Epithelial cell of esophagus (primary cell): ENCODE data around the gene SLC38A1.

Experiments used
- DNase-seq: peaks from one replicate; pipeline ENCODE4 v3.0.0; 2010; ENCODE audit warnings: low read depth
- H3K4me3 ChIP-seq: 2 replicates; pipeline ENCODE4 v1.5.1; 2011; ENCODE audit warnings: mild to moderate bottlenecking, low read length, control low read depth
- TF ChIP-seq, protein P1 (sequence below): IDR thresholded peaks from 2 replicates; pipeline ENCODE4 v1.5.1; 2011; ENCODE audit warnings: low read depth, mild to moderate bottlenecking, low read length, control low read depth, inconsistent platforms; ENCODE audit not compliant: insufficient read depth; ENCODE audit errors: missing control alignments

Gene SLC38A1

GRCh38 chr12:46188170-46188569, 80.7 kb downstream of the SLC38A1 start:
- no peak for DNase-seq
- TF ChIP-seq, protein P1, sequence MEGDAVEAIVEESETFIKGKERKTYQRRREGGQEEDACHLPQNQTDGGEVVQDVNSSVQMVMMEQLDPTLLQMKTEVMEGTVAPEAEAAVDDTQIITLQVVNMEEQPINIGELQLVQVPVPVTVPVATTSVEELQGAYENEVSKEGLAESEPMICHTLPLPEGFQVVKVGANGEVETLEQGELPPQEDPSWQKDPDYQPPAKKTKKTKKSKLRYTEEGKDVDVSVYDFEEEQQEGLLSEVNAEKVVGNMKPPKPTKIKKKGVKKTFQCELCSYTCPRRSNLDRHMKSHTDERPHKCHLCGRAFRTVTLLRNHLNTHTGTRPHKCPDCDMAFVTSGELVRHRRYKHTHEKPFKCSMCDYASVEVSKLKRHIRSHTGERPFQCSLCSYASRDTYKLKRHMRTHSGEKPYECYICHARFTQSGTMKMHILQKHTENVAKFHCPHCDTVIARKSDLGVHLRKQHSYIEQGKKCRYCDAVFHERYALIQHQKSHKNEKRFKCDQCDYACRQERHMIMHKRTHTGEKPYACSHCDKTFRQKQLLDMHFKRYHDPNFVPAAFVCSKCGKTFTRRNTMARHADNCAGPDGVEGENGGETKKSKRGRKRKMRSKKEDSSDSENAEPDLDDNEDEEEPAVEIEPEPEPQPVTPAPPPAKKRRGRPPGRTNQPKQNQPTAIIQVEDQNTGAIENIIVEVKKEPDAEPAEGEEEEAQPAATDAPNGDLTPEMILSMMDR: no peak
- H3K4me3 ChIP-seq: no peak overlapping the region

GRCh38 chr12:46187023-46187422, 81.8 kb downstream of the SLC38A1 start:
- DNase-seq: peak; percentile 42
- H3K4me3 ChIP-seq: no peak overlapping the region
- TF ChIP-seq, protein P1: no peak

DNA sequence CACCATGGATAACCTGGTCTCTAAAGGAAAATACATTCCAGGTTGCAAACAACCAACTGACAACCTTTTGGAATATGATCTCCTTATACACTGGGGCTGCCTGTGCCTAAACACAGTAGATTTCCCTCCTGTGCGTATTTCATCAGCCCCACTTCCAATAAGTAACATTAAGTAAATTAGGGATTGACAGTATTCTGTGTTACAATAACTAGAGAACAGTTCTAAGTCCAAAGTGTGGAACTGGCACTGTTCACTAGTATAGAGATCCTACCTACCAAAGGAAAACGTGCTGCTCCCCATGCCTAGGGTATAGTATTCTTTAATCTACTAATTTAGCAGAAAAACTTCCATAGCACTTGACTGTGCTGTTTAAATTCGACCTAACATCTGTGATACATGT, 82.8 kb downstream of the SLC38A1 start:
- H3K4me3 ChIP-seq: no peak overlapping the region
- TF ChIP-seq, protein P1: no peak
- no peak for DNase-seq

DNA sequence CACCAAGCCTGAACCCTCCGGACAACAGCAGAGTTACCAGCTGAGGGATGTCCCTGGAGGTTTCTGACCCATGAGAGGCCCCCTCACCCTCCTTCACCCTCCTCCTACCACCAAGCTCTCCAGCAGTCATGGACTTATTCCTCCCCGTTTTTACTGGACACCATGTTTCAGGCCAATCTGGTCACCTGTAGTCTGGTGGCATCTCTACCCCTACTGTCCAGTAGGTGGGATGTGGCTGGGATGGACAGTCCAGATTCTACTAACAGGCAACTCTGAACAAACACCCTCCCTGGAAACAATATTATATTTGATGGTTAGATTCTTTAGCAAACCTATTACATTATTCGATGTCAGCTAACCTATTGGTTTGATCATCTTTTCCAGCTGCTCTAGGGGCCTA, 83.2 kb downstream of the SLC38A1 start:
- H3K4me3 ChIP-seq: no peak overlapping the region
- no peak for DNase-seq
- TF ChIP-seq, protein P1: no peak

DNA sequence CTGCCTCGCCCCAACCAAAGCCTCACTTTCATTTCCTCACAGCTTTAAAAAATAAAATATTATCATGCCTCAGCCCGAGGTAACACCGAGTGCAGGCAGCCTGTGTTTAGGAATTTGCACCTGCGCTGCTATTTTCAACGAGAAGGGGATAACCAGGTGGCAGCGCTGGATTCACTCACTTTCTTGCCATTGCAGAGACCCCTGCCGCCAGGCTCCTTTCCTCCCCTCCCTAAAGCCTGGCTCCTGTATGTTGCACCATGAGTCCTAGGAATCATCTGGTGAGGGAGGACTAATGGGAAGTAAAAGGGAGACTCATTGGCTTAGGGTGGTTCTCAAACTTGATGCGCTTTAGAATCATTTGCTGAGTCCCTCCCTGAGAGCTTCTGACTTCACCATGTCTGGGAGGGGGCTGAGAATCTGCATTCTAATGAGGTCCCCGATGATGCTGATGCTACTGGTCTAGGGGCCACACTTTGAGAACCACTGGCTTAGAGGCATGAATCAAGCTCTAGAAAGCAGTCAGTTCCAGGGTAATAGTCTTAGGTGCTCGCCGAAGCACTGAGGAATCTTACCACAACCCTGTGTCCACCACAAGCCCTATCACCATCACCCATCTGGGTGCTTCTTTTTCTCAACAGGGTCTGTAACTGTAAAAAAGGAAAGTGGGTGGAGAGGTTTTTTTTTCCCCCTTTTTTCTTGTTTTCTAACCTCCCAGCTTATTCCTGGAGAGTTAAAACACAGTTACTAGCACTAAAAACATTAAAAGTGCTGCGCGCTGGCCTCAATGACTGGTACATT, 83.8 kb downstream of the SLC38A1 start:
- H3K4me3 ChIP-seq: no peak overlapping the region
- DNase-seq: no peak
- TF ChIP-seq, protein P1: no peak

DNA sequence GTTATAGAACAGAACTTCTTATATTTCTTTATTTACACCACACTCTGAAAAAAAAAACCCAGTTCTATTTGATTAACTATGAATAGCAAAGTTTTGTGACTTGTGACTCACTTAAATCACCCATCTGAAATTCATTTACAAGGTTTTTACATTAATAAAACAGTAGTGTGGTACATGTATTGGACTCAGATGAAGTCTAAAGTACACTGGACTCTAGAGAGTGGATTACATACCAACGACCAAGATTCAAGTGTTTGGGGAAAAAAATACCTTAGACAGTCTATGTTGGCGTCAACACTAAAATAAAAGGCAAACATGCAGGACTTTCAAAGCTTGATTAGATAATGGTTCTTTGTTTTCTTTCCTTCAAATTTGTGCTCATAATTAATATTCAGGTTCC, 85.7 kb downstream of the SLC38A1 start:
- DNase-seq: no peak
- H3K4me3 ChIP-seq: no peak overlapping the region
- TF ChIP-seq, protein P1: no peak

DNA sequence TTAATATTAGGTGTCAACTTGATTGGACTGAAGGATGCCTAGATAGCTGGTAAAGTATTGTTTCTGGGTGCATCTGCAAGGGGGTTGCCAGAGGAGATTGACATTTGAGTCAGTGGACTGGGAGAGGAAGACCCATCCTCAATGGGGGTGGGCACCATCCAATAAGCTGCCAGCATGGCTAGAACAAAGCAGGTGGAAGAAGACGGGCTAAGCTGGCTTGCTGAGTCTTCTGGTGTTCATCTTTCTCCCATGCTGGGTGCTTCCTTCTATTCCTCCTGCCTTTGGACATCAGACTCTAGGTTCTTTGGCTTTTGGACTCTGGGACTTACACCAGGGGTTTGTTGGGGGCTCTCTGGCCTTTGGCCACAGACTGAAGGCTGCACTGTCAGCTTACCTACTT, 87.4 kb downstream of the SLC38A1 start:
- no peak overlapping the region for H3K4me3 ChIP-seq
- DNase-seq: no peak
- TF ChIP-seq, protein P1: no peak
